ENCODE measurements around the gene MYBPC1. TPM values are rescaled to one million over a fixed set of nuclear protein-coding genes. Genes with fewer than 3 reads are reported as not detected.
"Not testable (repeated sequence)": the region's sequence is repeated elsewhere in the genome, so short reads cannot be mapped to it uniquely, and the experiment has no call there.

Gene MYBPC1
- total RNA-seq, 1 donor from 2014 or later = not detected

GRCh38 chr12:101678081-101678480 lies 83.3 kb downstream of the MYBPC1 start:
- no peaks in the 10 kb centered on the region for H3K27me3 Mint-ChIP-seq (ENCODE audit: unreplicated experiment)
- H3K4me1 Mint-ChIP-seq (ENCODE audit: low read depth, unreplicated experiment) = no peaks in the 10 kb centered on the region
- TF ChIP-seq CTCF (IDR thresholded peaks at IDR 0.05; ENCODE audit: partially characterized antibody, unreplicated experiment) = no peak
- H3K36me3 Mint-ChIP-seq (ENCODE audit: unreplicated experiment) = no peaks in the 10 kb centered on the region
- H3K4me3 Mint-ChIP-seq (ENCODE audit: unreplicated experiment) = no peak overlapping the region
- H3K27ac Mint-ChIP-seq (ENCODE audit: unreplicated experiment) = no peak overlapping the region
- no peaks in the 10 kb centered on the region for H3K9me3 Mint-ChIP-seq (ENCODE audit: unreplicated experiment)
- no peak for DNase-seq

- Mint-ChIP-seq H3K27ac (ENCODE audit: unreplicated experiment) (no peak overlapping the region), H3K9me3 (ENCODE audit: unreplicated experiment) (no peaks in the 10 kb centered on the region), H3K4me1 (ENCODE audit: low read depth, unreplicated experiment) (no peaks in the 10 kb centered on the region), H3K36me3 (ENCODE audit: unreplicated experiment) (no peaks in the 10 kb centered on the region), H3K4me3 (ENCODE audit: unreplicated experiment) (no peak overlapping the region), H3K27me3 (ENCODE audit: unreplicated experiment) (no peaks in the 10 kb centered on the region)
- no peak for DNase-seq
- no peak for TF ChIP-seq CTCF (IDR thresholded peaks at IDR 0.05; ENCODE audit: partially characterized antibody, unreplicated experiment)
Measured at GRCh38 chr12:101680240-101680639, 85.5 kb downstream of the MYBPC1 start.

- H3K36me3 Mint-ChIP-seq (ENCODE audit: unreplicated experiment) = no peaks in the 10 kb centered on the region
- DNase-seq = no peak
- no peaks in the 10 kb centered on the region for H3K27me3 Mint-ChIP-seq (ENCODE audit: unreplicated experiment)
- no peak overlapping the region for H3K27ac Mint-ChIP-seq (ENCODE audit: unreplicated experiment)
- H3K4me3 Mint-ChIP-seq (ENCODE audit: unreplicated experiment) = no peak overlapping the region
- no peak for TF ChIP-seq CTCF (IDR thresholded peaks at IDR 0.05; ENCODE audit: partially characterized antibody, unreplicated experiment)
- no peaks in the 10 kb centered on the region for H3K9me3 Mint-ChIP-seq (ENCODE audit: unreplicated experiment)
- H3K4me1 Mint-ChIP-seq (ENCODE audit: low read depth, unreplicated experiment) = no peaks in the 10 kb centered on the region
Measured at GRCh38 chr12:101680647-101681046, 85.9 kb downstream of the MYBPC1 start.

DNA sequence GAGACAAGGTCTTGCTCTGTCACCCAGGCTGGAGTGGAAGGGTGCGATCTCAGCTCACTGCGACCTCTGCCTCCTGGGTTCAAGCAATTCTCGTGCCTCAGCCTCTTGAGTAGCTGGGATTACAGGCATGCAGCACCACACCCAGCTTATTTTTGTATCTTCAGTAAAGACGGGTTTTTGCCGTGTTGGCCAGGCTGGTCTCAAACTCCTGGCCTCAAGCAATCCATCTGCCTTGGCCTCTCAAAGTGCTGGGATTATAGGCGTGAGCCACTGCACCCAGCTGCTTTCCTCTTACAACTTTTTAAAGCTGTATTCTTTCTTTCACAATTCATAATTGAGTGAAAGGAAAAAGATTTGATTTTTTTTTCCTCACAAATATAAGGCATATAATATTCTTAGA lies 86.9 kb downstream of the MYBPC1 start:
- not testable (repeated sequence) for H3K27me3 Mint-ChIP-seq (ENCODE audit: unreplicated experiment); H3K36me3 Mint-ChIP-seq (ENCODE audit: unreplicated experiment); H3K27ac Mint-ChIP-seq (ENCODE audit: unreplicated experiment); H3K4me3 Mint-ChIP-seq (ENCODE audit: unreplicated experiment); H3K9me3 Mint-ChIP-seq (ENCODE audit: unreplicated experiment); H3K4me1 Mint-ChIP-seq (ENCODE audit: low read depth, unreplicated experiment); DNase-seq

DNA sequence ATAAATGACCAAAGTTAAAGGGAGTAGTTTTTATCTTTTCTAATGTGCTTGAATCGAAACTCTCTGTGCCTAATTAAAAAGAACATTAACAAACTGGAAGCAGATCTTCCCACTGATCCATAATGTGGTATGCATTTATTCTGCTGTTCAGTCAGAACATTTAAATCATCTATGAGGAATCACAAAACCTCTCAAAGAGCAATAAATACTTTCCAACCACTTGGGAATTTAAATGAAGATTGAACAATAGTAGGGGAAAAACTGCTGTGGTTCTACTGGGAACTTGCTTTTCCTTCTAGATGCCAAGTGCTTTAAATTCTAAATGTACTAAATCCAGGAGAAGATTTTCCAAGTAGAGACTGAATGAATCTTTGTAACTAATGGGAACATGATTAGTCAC lies 90.3 kb downstream of the MYBPC1 start:
- no peaks in the 10 kb centered on the region for H3K4me1 Mint-ChIP-seq (ENCODE audit: low read depth, unreplicated experiment)
- no peaks in the 10 kb centered on the region for H3K27me3 Mint-ChIP-seq (ENCODE audit: unreplicated experiment)
- DNase-seq = no peak
- no peak overlapping the region for H3K4me3 Mint-ChIP-seq (ENCODE audit: unreplicated experiment)
- no peaks in the 10 kb centered on the region for H3K36me3 Mint-ChIP-seq (ENCODE audit: unreplicated experiment)
- TF ChIP-seq CTCF (IDR thresholded peaks at IDR 0.05; ENCODE audit: partially characterized antibody, unreplicated experiment) = no peak
- no peaks in the 10 kb centered on the region for H3K9me3 Mint-ChIP-seq (ENCODE audit: unreplicated experiment)
- H3K27ac Mint-ChIP-seq (ENCODE audit: unreplicated experiment) = no peak overlapping the region

GRCh38 chr12:101686176-101686575 lies 91.4 kb downstream of the MYBPC1 start:
- Mint-ChIP-seq H3K4me1 (ENCODE audit: low read depth, unreplicated experiment) (no peaks in the 10 kb centered on the region), H3K27ac (ENCODE audit: unreplicated experiment) (no peak overlapping the region), H3K36me3 (ENCODE audit: unreplicated experiment) (no peaks in the 10 kb centered on the region), H3K27me3 (ENCODE audit: unreplicated experiment) (no peaks in the 10 kb centered on the region), H3K4me3 (ENCODE audit: unreplicated experiment) (no peak overlapping the region), H3K9me3 (ENCODE audit: unreplicated experiment) (no peaks in the 10 kb centered on the region)
- no peak for DNase-seq
- no peak for TF ChIP-seq CTCF (IDR thresholded peaks at IDR 0.05; ENCODE audit: partially characterized antibody, unreplicated experiment)

Measured in glutamatergic neuron (in vitro differentiated cells).